BLaER1 (cell line): ENCODE data around the gene NIN.
"Not testable (repeated sequence)": the region's sequence is repeated elsewhere in the genome, so short reads cannot be mapped to it uniquely, and the experiment has no call there.

Source experiments
- H3K27ac ChIP-seq: shearing (Covaris generic); formaldehyde crosslinking; 2 replicates; pipeline ENCODE4 v1.8.1; 2022
- H3K27me3 ChIP-seq: shearing (Covaris generic); formaldehyde crosslinking; 2 replicates; pipeline ENCODE4 v1.8.1; 2022
- H3K36me3 ChIP-seq: shearing (Covaris generic); formaldehyde crosslinking; 2 replicates; pipeline ENCODE4 v1.8.1; 2022
- H3K4me1 ChIP-seq: shearing (Covaris generic); formaldehyde crosslinking; 2 replicates; pipeline ENCODE4 v1.8.1; 2022
- H3K4me2 ChIP-seq: shearing (Covaris generic); formaldehyde crosslinking; 2 replicates; pipeline ENCODE4 v1.8.1; 2022
- H3K4me3 ChIP-seq: shearing (Covaris generic); formaldehyde crosslinking; 2 replicates; pipeline ENCODE4 v1.8.1; 2022
- H3K9ac ChIP-seq: shearing (Covaris generic); formaldehyde crosslinking; 2 replicates; pipeline ENCODE4 v1.8.1; 2022
- H3K9me3 ChIP-seq: shearing (Covaris generic); formaldehyde crosslinking; 2 replicates; pipeline ENCODE4 v1.8.1; 2022
- H4K20me1 ChIP-seq: shearing (Covaris generic); formaldehyde crosslinking; 2 replicates; pipeline ENCODE4 v1.8.1; 2022
- Cebpa-rat ChIP-seq: shearing (Covaris generic); IDR thresholded peaks from 2 replicates; pipeline ENCODE4 v1.8.1; 2022

The NIN gene

DNA sequence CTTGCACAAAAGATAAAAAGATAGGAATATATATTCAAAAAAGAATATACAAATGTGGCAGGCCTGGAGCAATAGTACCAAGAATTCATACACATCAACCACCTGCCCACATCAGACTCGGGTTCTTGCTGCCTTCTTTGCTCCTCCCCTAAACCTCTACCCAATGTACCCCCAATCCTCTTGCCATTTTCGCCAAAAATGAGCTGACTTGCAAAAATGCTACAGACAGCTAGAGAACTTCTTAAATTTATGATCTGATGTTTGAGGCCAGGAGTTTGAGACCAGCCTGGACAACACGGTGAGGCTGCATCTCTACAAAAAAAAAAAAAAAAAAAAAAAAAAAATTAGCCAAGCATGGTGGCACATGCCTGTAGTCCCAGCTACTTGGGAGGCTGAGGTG is 119.9 kb downstream of the NIN start:
- no peaks in the 10 kb centered on the region for H3K36me3 ChIP-seq
- no peak overlapping the region for H3K27ac ChIP-seq
- no peaks in the 10 kb centered on the region for H4K20me1 ChIP-seq
- H3K27me3 ChIP-seq, result no peaks in the 10 kb centered on the region
- no peaks in the 10 kb centered on the region for H3K4me1 ChIP-seq
- H3K4me2 ChIP-seq, result no peak overlapping the region
- TF ChIP-seq Cebpa-rat, result no peak
- H3K4me3 ChIP-seq, result no peak overlapping the region
- no peak overlapping the region for H3K9ac ChIP-seq
- H3K9me3 ChIP-seq, result no peaks in the 10 kb centered on the region

DNA sequence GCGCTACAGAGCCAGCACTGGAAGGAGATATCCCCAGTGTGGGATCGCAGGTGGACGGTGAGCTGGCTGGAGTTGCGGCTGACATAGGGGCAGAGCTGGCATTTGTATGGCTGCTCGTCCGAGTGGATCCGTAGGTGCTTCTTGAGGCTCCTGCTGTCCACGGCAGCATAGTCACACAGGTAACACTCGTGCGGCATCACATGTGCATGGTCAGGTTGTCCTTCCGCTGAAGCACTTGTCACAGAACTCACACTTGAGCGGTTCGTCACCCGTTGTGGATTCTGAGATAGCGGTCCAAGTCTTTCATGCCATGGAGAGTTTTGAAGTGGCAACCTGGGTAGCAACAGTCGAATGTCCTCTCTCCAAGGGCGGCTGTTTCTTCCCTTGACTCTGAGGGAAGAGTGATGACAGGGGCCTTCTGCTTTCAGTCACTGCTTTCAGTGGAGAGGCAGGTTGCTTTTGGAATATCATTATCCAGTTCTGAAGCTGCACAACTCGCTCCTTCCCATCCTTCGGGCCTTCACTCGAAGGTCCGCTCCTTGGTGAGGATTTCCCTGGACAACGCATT is 125.9 kb downstream of the NIN start:
- TF ChIP-seq Cebpa-rat, result no peak
- Histone ChIP-seq H3K9me3 (peaks cover 5% of the 10 kb centered on the region; the same call in 1 of the 2 replicates), H3K4me1 (no peaks in the 10 kb centered on the region), H3K27ac (no peak overlapping the region), H3K27me3 (no peaks in the 10 kb centered on the region), H3K4me3 (no peak overlapping the region), H3K36me3 (no peaks in the 10 kb centered on the region), H4K20me1 (no peaks in the 10 kb centered on the region), H3K4me2 (no peak overlapping the region), H3K9ac (no peak overlapping the region)

GRCh38 chr14:50704454-50705010 is 126.4 kb downstream of the NIN start:
- Histone ChIP-seq H3K27me3 (no peaks in the 10 kb centered on the region), H3K4me2 (no peak overlapping the region), H3K4me1 (no peaks in the 10 kb centered on the region), H4K20me1 (no peaks in the 10 kb centered on the region), H3K4me3 (no peak overlapping the region), H3K36me3 (no peaks in the 10 kb centered on the region), H3K9me3 (peaks cover 5% of the 10 kb centered on the region; the same call in 1 of the 2 replicates), H3K9ac (no peak overlapping the region), H3K27ac (no peak overlapping the region)
- no peak for TF ChIP-seq Cebpa-rat

DNA sequence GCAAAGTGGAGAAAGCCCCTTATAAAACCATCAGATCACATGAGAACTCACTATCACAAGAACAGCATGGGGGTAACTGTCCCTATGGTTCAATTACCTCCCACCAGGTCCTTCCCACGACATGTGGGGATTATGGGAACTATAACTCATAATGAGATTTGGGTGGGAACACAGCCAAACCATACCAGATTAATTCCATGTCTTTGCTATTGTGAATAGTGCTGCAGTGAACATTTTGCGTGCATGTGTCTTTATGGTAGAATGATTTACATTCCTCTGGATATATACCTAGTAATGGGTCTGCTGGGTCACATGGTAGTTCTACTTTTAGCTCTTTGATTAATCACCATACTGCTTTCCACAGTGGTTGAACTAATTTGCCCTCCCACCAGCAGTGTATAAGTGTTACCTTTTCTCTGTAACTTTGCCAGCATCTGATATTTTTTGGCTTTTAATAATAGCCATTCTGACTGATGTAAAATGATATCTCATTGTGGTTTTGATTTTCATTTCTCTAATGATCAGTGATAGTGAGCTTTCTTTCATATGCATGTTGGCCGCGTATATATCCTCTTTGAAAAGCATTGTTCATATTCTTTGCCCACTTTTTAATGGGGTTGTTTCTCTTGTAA is 133.2 kb downstream of the NIN start:
- Histone ChIP-seq H3K36me3 (no peaks in the 10 kb centered on the region), H3K9me3 (peaks cover 56% of the 10 kb centered on the region), H3K4me2 (no peak overlapping the region), H3K27me3 (no peaks in the 10 kb centered on the region), H3K9ac (no peak overlapping the region), H3K27ac (no peak overlapping the region), H3K4me3 (no peak overlapping the region), H3K4me1 (no peaks in the 10 kb centered on the region), H4K20me1 (no peaks in the 10 kb centered on the region)
- no peak for TF ChIP-seq Cebpa-rat

DNA sequence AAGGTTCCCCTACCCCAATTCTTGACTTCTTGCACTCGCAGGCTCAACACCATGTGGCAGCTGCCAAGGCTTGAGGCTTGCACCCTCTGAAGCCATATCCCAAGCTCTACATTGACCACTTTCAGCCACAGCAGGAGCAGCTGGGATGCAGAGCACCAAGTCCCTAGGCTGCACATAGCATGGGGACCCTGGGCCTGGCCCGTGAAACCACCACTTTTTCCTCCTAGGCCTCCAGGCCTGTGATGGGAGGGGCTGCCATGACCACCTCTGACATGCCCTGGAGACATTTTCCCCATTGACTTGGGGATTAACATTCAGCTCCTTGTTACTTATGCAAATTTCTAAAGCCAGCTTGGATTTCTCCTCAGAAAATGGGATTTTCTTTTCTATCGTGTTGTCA is 136.7 kb downstream of the NIN start:
- not testable (repeated sequence) for H3K9ac ChIP-seq, H3K36me3 ChIP-seq, H3K4me3 ChIP-seq, H3K27ac ChIP-seq, H3K4me1 ChIP-seq, H3K4me2 ChIP-seq, H3K27me3 ChIP-seq, H4K20me1 ChIP-seq
- H3K9me3 ChIP-seq, result peaks cover 69% of the 10 kb centered on the region

- Histone ChIP-seq H3K4me2 (no peak overlapping the region), H3K4me1 (no peaks in the 10 kb centered on the region), H3K36me3 (no peaks in the 10 kb centered on the region), H3K9me3 (peaks cover 47% of the 10 kb centered on the region), H3K9ac (no peak overlapping the region), H4K20me1 (no peaks in the 10 kb centered on the region), H3K4me3 (no peak overlapping the region), H3K27ac (no peak overlapping the region), H3K27me3 (no peaks in the 10 kb centered on the region)
- no peak for TF ChIP-seq Cebpa-rat
Measured at GRCh38 chr14:50688875-50689274, 142.1 kb downstream of the NIN start.

GRCh38 chr14:50679674-50680073 is 151.3 kb downstream of the NIN start:
- Histone ChIP-seq H3K36me3 (no peaks in the 10 kb centered on the region), H3K4me3 (no peak overlapping the region), H3K4me1 (peaks cover 20% of the 10 kb centered on the region)

DNA sequence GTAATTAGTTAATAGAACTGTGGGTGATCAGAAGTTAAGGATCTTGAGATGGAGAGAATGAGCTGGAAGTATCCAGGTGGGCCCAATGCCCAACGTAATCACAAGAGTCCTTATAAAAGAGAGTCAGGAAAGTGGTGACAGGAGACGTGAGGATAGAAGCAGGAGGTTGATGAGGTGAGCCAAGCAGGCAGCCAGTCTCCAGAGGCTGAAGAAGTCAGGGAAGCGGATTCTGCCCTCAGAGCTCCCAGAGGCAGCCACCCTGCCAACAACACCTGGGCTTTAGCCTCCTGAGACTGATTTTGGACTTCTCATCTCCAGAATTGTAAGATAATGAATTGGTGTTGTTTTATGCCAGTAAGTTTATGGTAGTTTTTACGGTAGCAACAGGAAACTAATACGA is 152.8 kb downstream of the NIN start:
- Histone ChIP-seq H3K4me3 (no peak overlapping the region), H3K4me2 (peak overlapping the region; percentile 53; the same call in 1 of the 2 replicates), H3K36me3 (no peaks in the 10 kb centered on the region), H4K20me1 (no peaks in the 10 kb centered on the region), H3K9ac (no peak overlapping the region), H3K9me3 (no peaks in the 10 kb centered on the region; the same call in 1 of the 2 replicates), H3K27me3 (no peaks in the 10 kb centered on the region), H3K27ac (no peak overlapping the region), H3K4me1 (peaks cover 20% of the 10 kb centered on the region)
- TF ChIP-seq Cebpa-rat, result no peak

More at GRCh38 chr14:50679674-50680073, 151.3 kb downstream of the NIN start:
- Histone ChIP-seq H3K27me3 (no peaks in the 10 kb centered on the region), H3K27ac (no peak overlapping the region), H4K20me1 (no peaks in the 10 kb centered on the region), H3K9me3 (no peaks in the 10 kb centered on the region; the same call in 1 of the 2 replicates), H3K4me2 (no peak overlapping the region), H3K9ac (no peak overlapping the region)
- TF ChIP-seq Cebpa-rat, result no peak

GRCh38 chr14:50677527-50678063 is 153.4 kb downstream of the NIN start:
- no peaks in the 10 kb centered on the region for H3K36me3 ChIP-seq
- H3K4me3 ChIP-seq, result no peak overlapping the region
- no peaks in the 10 kb centered on the region; the same call in 1 of the 2 replicates for H3K9me3 ChIP-seq
- no peak overlapping the region for H3K27ac ChIP-seq
- no peaks in the 10 kb centered on the region for H3K27me3 ChIP-seq
- H4K20me1 ChIP-seq, result no peaks in the 10 kb centered on the region
- peaks cover 20% of the 10 kb centered on the region for H3K4me1 ChIP-seq
- H3K4me2 ChIP-seq, result peak overlapping the region; percentile 53
- H3K9ac ChIP-seq, result no peak overlapping the region
- no peak for TF ChIP-seq Cebpa-rat

GRCh38 chr14:50676814-50677516 is 154.0 kb downstream of the NIN start:
- H3K4me2 ChIP-seq, result peak overlapping the region; percentile 53
- peaks cover 20% of the 10 kb centered on the region for H3K4me1 ChIP-seq
- no peak overlapping the region for H3K27ac ChIP-seq
- no peaks in the 10 kb centered on the region for H3K36me3 ChIP-seq
- H3K27me3 ChIP-seq, result no peaks in the 10 kb centered on the region
- H3K9ac ChIP-seq, result no peak overlapping the region
- H3K4me3 ChIP-seq, result no peak overlapping the region
- no peak for TF ChIP-seq Cebpa-rat
- no peaks in the 10 kb centered on the region for H4K20me1 ChIP-seq
- H3K9me3 ChIP-seq, result no peaks in the 10 kb centered on the region; the same call in 1 of the 2 replicates
